ENCODE results near the gene KCNC1.
A peak's percentile ranks its signal among the peaks of the same experiment; 100 is the strongest.

The KCNC1 gene

DNA sequence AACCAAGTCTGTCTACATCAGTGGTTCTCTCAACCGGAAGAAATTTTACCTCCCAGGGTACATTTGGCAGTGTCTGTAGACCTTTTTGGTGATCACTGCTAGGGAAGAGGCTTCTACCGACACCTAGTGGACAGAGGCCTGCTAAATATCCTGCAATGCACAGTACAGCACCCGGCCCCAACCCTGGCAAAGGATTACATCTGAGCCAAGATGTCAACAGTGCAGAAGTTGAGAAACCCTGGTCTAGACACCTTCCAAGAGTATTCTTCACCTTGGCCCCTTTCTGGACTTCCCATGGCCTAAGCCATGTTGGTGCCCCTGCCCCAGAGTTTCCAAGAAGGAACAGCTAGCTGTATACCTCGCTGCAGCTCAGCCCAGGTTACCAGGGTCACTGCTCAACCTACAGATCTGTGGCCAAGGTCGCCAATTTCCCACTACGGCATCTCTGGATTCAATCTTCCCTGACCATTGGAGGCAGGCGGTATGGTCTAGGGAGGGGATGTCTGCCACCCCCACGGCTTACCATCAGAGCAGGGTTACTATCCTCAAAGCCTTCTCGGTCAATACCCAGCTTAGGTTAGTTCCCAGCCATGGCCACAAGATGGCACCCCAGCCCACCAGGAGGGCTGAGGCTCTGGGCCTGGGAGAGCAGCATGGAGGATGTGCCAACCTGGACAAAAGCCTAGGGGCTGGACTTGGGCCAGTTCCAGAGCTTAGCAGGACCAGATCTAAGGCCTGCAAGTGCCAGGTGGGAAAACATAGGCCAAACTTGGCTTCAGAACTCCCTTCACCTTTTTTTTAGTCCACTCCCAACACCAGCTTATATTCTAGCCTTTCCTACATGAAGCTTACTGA, 3.7 kb upstream of the KCNC1 start:
- Histone ChIP-seq H3K4me1 (ENCODE audit: insufficient read depth, low read length) (peaks cover 7% of the 10 kb centered on the region), H3K36me3 (ENCODE audit: insufficient read depth, low read length) (no peaks in the 10 kb centered on the region), H3K27me3 (ENCODE audit: control insufficient read depth in 1 of 2, insufficient read depth in 2 of 2, low read length in 2 of 2) (peaks cover 22 to 37% of the 10 kb centered on the region in 2 donors), H3K27ac (ENCODE audit: low read depth, low read length) (no peak overlapping the region), H3K4me3 (ENCODE audit: low read depth in 1 of 2, low read length in 2 of 2) (no peak overlapping the region), H3K9ac (ENCODE audit: low read length) (no peak overlapping the region), H3K9me3 (ENCODE audit: low read length) (no peaks in the 10 kb centered on the region)

- no peak overlapping the region for H3K27ac ChIP-seq (ENCODE audit: low read depth, low read length)
- no peak overlapping the region for H3K9ac ChIP-seq (ENCODE audit: low read length)
- peaks cover 46 to 61% of the 10 kb centered on the region in 2 donors for H3K27me3 ChIP-seq (ENCODE audit: control insufficient read depth in 1 of 2, insufficient read depth in 2 of 2, low read length in 2 of 2)
- peaks cover 7% of the 10 kb centered on the region for H3K4me1 ChIP-seq (ENCODE audit: insufficient read depth, low read length)
- no peaks in the 10 kb centered on the region for H3K36me3 ChIP-seq (ENCODE audit: insufficient read depth, low read length)
- no peak overlapping the region for H3K4me3 ChIP-seq (ENCODE audit: low read depth in 1 of 2, low read length in 2 of 2)
- no peaks in the 10 kb centered on the region for H3K9me3 ChIP-seq (ENCODE audit: low read length)
Measured at GRCh38 chr11:17733261-17733660, 1.3 kb upstream of the KCNC1 start.

- Histone ChIP-seq H3K4me3 (ENCODE audit: low read depth in 1 of 2, low read length in 2 of 2) (peak overlapping the region in 1 of 2 donors; percentile 38), H3K27ac (ENCODE audit: low read depth, low read length) (no peak overlapping the region), H3K9me3 (ENCODE audit: low read length) (no peaks in the 10 kb centered on the region), H3K27me3 (ENCODE audit: control insufficient read depth in 1 of 2, insufficient read depth in 2 of 2, low read length in 2 of 2) (peaks cover 54 to 74% of the 10 kb centered on the region in 2 donors), H3K36me3 (ENCODE audit: insufficient read depth, low read length) (no peaks in the 10 kb centered on the region), H3K4me1 (ENCODE audit: insufficient read depth, low read length) (peaks cover 7% of the 10 kb centered on the region), H3K9ac (ENCODE audit: low read length) (no peak overlapping the region)
Measured at GRCh38 chr11:17734986-17735817, 621 bp downstream of the KCNC1 start.

DNA sequence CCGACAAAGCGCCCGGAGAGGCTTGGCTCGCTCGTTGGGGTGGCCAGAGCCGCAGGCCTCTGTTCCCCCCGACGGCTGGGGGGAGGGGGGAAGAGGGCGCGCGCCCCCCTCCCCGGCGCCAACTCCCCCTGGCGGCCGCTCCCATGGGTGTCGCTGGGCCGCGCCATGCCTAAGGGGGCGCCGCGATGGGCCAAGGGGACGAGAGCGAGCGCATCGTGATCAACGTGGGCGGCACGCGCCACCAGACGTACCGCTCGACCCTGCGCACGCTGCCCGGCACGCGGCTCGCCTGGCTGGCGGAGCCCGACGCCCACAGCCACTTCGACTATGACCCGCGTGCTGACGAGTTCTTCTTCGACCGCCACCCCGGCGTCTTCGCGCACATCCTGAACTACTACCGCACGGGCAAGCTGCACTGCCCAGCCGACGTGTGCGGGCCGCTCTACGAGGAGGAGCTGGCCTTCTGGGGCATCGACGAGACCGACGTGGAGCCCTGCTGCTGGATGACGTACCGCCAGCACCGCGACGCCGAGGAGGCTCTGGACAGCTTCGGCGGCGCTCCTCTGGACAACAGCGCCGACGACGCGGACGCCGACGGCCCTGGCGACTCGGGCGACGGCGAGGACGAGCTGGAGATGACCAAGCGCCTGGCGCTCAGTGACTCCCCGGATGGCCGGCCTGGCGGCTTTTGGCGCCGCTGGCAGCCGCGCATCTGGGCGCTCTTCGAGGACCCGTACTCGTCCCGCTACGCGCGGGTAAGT, 1.4 kb downstream of the KCNC1 start:
- H3K9me3 ChIP-seq (ENCODE audit: low read length) = no peaks in the 10 kb centered on the region
- no peaks in the 10 kb centered on the region for H3K36me3 ChIP-seq (ENCODE audit: insufficient read depth, low read length)
- H3K27ac ChIP-seq (ENCODE audit: low read depth, low read length) = no peak overlapping the region
- H3K27me3 ChIP-seq (ENCODE audit: control insufficient read depth in 1 of 2, insufficient read depth in 2 of 2, low read length in 2 of 2) = peaks cover 54 to 79% of the 10 kb centered on the region in 2 donors
- peaks cover 7% of the 10 kb centered on the region for H3K4me1 ChIP-seq (ENCODE audit: insufficient read depth, low read length)
- H3K4me3 ChIP-seq (ENCODE audit: low read depth in 1 of 2, low read length in 2 of 2) = no peak overlapping the region
- H3K9ac ChIP-seq (ENCODE audit: low read length) = no peak overlapping the region

DNA sequence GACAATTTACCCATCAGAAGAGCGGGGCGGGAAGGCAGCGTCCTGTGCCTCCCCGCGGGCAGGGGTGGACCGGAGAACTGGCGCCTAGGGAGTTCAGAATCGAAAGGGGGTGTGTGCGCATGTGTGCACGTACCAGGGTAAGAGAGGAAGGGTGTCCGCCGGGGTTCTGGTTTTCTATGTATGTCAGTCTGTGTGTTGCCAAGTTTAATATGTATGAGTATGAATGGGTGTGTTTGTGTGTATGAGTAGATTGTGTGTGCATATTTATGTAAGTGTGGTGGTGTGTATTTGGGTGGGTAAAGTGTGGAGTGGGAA, 2.0 kb downstream of the KCNC1 start:
- Histone ChIP-seq H3K36me3 (ENCODE audit: insufficient read depth, low read length) (no peaks in the 10 kb centered on the region), H3K9ac (ENCODE audit: low read length) (no peak overlapping the region), H3K27ac (ENCODE audit: low read depth, low read length) (no peak overlapping the region), H3K4me1 (ENCODE audit: insufficient read depth, low read length) (peaks cover 7% of the 10 kb centered on the region), H3K9me3 (ENCODE audit: low read length) (no peaks in the 10 kb centered on the region), H3K27me3 (ENCODE audit: control insufficient read depth in 1 of 2, insufficient read depth in 2 of 2, low read length in 2 of 2) (peaks cover 51 to 84% of the 10 kb centered on the region in 2 donors), H3K4me3 (ENCODE audit: low read depth in 1 of 2, low read length in 2 of 2) (no peak overlapping the region)

GRCh38 chr11:17736930-17737817, 2.6 kb downstream of the KCNC1 start:
- no peaks in the 10 kb centered on the region for H3K36me3 ChIP-seq (ENCODE audit: insufficient read depth, low read length)
- no peak overlapping the region for H3K4me3 ChIP-seq (ENCODE audit: low read depth in 1 of 2, low read length in 2 of 2)
- H3K27me3 ChIP-seq (ENCODE audit: control insufficient read depth in 1 of 2, insufficient read depth in 2 of 2, low read length in 2 of 2) = peaks cover 49 to 85% of the 10 kb centered on the region in 2 donors
- H3K27ac ChIP-seq (ENCODE audit: low read depth, low read length) = no peak overlapping the region
- peaks cover 7% of the 10 kb centered on the region for H3K4me1 ChIP-seq (ENCODE audit: insufficient read depth, low read length)
- H3K9me3 ChIP-seq (ENCODE audit: low read length) = no peaks in the 10 kb centered on the region
- no peak overlapping the region for H3K9ac ChIP-seq (ENCODE audit: low read length)

DNA sequence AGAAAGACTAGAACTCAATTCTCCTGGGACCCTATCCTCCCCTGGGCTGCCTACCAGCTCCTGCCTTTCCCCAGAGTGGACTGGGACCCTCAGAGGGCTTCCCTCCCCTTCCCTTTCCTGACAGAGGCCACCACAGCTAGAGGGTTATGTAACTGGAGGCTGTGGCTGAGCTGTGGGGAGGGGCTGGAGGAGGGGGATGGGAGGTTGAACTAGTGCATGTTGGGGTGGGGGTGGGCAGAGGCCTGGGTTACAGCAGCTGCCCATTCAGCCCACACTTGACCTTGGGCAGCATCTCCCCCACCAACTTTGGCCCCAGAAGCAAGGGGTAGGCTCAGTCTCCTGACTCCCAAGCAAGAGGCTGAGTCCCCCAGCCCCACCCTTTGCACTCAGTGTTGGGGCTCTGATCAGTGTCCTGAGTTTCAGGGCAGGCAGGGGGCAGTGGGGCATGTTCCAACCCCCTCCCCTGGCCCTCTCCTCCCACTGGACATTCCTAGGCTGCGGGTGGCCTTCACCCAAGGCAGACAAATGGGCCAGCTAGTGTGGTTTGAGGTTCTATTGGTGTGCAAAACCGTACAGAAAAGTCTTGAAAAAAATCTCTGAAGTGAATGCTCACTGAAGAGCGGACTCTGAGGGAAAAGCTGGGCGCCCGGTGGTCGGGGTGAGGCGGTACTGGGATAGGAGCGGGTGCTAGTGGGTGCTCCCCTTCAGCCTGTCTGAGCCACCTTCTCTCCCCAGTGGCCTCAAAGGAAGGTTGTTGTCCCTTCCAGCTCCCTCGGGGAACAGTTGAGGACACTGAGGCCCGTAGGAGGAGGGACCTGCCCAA, 3.8 kb downstream of the KCNC1 start:
- Histone ChIP-seq H3K36me3 (ENCODE audit: insufficient read depth, low read length) (no peaks in the 10 kb centered on the region), H3K4me3 (ENCODE audit: low read depth in 1 of 2, low read length in 2 of 2) (no peak overlapping the region), H3K27me3 (ENCODE audit: control insufficient read depth in 1 of 2, insufficient read depth in 2 of 2, low read length in 2 of 2) (peaks cover 40 to 73% of the 10 kb centered on the region in 2 donors), H3K9ac (ENCODE audit: low read length) (no peak overlapping the region), H3K27ac (ENCODE audit: low read depth, low read length) (no peak overlapping the region), H3K4me1 (ENCODE audit: insufficient read depth, low read length) (peaks cover 7% of the 10 kb centered on the region), H3K9me3 (ENCODE audit: low read length) (no peaks in the 10 kb centered on the region)

DNA sequence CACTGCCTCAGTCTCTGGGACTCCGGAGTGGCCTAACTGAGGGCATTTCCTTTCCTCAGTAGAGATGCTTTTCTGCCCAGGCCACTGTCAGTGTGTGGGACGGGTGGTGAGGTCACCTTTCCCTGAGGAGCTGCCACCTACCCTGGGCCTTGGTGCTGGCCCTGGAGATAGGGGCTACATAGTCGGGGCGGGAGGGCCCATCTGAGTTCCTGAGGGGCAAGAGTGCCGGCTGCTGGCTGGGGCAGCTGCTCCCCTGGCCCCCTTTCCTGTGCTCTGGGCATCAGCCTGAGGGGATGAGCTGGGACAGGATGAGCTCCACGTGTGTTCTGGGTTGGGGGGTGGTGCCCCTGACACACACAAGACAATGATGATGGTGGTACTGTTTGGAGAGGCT, 5.4 kb downstream of the KCNC1 start:
- peaks cover 37 to 63% of the 10 kb centered on the region in 2 donors for H3K27me3 ChIP-seq (ENCODE audit: control insufficient read depth in 1 of 2, insufficient read depth in 2 of 2, low read length in 2 of 2)
- H3K4me1 ChIP-seq (ENCODE audit: insufficient read depth, low read length) = no peaks in the 10 kb centered on the region
- H3K36me3 ChIP-seq (ENCODE audit: insufficient read depth, low read length) = no peaks in the 10 kb centered on the region
- no peak overlapping the region for H3K27ac ChIP-seq (ENCODE audit: low read depth, low read length)
- no peaks in the 10 kb centered on the region for H3K9me3 ChIP-seq (ENCODE audit: low read length)
- H3K9ac ChIP-seq (ENCODE audit: low read length) = no peak overlapping the region
- no peak overlapping the region for H3K4me3 ChIP-seq (ENCODE audit: low read depth in 1 of 2, low read length in 2 of 2)

DNA sequence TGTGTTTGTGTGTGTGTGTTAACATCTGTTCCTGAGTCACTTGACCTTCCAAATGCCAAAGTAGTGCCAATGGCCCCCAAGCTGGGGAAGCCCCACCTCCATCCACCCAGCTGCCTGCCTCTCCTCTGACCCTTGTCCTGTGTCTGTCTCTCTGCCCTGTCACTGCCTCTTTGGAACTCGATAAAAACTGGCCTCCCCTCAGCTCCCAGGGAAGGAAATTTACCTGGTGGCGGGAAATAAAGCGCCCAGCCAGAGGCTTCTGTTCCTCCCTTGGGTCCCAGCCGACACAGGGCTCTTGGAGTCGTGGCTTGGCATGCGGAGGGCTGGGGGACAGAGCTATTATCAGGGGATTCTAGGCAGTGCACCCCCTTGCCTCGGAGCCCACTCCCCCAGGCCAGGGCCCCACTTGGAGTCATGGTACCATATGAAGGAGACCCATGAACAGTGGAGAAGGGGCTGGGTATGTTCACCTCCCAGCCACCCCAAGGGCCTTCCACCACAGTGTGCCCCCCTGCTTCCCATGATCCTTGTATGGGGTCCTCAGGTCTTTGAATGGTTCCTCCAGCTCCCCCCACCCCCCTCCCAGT, 6.2 kb downstream of the KCNC1 start:
- Histone ChIP-seq H3K9me3 (ENCODE audit: low read length) (no peaks in the 10 kb centered on the region), H3K9ac (ENCODE audit: low read length) (no peak overlapping the region), H3K4me3 (ENCODE audit: low read depth in 1 of 2, low read length in 2 of 2) (no peak overlapping the region), H3K27me3 (ENCODE audit: control insufficient read depth in 1 of 2, insufficient read depth in 2 of 2, low read length in 2 of 2) (peaks cover 37 to 56% of the 10 kb centered on the region in 2 donors), H3K27ac (ENCODE audit: low read depth, low read length) (no peak overlapping the region), H3K36me3 (ENCODE audit: insufficient read depth, low read length) (no peaks in the 10 kb centered on the region), H3K4me1 (ENCODE audit: insufficient read depth, low read length) (no peaks in the 10 kb centered on the region)

DNA sequence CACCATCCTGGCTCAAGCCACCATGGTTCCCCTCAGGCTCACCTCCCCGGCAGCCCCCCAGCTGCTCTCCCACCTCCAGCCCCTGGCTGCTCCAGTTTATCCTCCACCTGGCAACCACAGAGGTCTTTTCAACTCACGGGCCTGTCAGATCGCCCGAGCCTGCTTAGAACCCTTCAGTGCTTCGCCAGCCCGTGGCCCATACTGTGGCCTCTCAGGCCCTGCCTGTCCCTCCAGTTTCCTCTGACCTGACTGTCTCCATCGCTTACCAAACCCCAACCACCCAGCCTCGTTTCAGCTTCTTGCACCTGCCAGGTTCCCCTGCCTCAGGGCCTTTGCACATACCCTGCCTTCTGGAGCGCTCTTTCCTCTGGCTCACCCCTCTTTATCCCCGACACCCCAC, 6.9 kb downstream of the KCNC1 start:
- H3K4me1 ChIP-seq (ENCODE audit: insufficient read depth, low read length) = no peaks in the 10 kb centered on the region
- no peak overlapping the region for H3K9ac ChIP-seq (ENCODE audit: low read length)
- H3K9me3 ChIP-seq (ENCODE audit: low read length) = no peaks in the 10 kb centered on the region
- peaks cover 30 to 48% of the 10 kb centered on the region in 2 donors for H3K27me3 ChIP-seq (ENCODE audit: control insufficient read depth in 1 of 2, insufficient read depth in 2 of 2, low read length in 2 of 2)
- H3K4me3 ChIP-seq (ENCODE audit: low read depth in 1 of 2, low read length in 2 of 2) = no peak overlapping the region
- no peak overlapping the region for H3K27ac ChIP-seq (ENCODE audit: low read depth, low read length)
- no peaks in the 10 kb centered on the region for H3K36me3 ChIP-seq (ENCODE audit: insufficient read depth, low read length)
